ENCODE measurements around the gene GOSR2. TPM values are rescaled to one million over a fixed set of nuclear protein-coding genes. Genes with fewer than 3 reads are reported as not detected.
A peak's percentile ranks its signal among the peaks of the same experiment; 100 is the strongest.

Gene GOSR2
- total and polyA plus RNA-seq, 2 of the 13 experiments (the other 11 are each of a cell fraction or from before 2014, with no cell fraction given): 61.5 to 63.9 TPM

DNA sequence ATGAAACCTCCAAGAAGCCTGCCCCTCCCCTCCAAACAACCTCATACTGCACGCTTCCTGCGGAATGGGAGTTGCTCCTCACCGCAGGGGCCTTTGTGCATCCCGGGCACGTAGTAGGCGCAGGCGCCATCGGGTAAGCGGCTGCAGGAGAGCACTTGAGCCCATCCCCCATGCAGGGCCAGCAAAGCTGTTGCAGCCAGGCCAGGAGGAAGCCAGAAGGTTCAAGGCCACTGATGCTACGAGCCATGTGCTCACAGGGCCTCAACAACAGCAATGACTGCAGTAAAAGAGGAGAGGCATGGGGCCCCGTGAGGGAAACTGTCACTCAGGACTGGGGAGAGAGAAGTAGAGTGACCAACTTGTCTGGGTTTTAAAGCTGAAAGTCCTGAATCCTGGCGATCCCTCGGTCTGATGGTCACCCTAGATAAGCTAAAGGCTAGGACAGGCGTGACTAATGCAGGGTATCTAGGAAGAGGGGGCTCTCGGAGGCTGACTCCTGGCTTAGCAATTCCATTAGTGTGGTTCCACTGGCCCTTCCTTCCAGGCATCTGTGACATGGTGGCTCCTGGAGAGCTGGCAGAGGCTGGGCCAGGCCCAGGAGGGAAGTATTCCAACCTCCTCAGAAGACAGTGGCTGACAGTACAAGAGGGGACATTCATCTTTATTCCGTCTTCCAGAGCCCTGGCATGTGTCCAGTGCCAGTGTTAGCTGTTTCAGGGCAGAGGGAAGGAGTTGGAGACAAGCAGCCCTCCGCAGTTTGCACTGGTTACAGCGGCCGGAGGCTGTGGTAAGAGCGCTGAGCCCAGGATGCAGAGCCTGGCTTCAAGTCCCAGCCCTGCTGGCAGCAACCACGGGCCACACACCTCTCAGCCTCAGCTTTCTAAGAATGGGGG is 20.8 kb downstream of the GOSR2 start (continued):
- TF ChIP-seq, protein P1, sequence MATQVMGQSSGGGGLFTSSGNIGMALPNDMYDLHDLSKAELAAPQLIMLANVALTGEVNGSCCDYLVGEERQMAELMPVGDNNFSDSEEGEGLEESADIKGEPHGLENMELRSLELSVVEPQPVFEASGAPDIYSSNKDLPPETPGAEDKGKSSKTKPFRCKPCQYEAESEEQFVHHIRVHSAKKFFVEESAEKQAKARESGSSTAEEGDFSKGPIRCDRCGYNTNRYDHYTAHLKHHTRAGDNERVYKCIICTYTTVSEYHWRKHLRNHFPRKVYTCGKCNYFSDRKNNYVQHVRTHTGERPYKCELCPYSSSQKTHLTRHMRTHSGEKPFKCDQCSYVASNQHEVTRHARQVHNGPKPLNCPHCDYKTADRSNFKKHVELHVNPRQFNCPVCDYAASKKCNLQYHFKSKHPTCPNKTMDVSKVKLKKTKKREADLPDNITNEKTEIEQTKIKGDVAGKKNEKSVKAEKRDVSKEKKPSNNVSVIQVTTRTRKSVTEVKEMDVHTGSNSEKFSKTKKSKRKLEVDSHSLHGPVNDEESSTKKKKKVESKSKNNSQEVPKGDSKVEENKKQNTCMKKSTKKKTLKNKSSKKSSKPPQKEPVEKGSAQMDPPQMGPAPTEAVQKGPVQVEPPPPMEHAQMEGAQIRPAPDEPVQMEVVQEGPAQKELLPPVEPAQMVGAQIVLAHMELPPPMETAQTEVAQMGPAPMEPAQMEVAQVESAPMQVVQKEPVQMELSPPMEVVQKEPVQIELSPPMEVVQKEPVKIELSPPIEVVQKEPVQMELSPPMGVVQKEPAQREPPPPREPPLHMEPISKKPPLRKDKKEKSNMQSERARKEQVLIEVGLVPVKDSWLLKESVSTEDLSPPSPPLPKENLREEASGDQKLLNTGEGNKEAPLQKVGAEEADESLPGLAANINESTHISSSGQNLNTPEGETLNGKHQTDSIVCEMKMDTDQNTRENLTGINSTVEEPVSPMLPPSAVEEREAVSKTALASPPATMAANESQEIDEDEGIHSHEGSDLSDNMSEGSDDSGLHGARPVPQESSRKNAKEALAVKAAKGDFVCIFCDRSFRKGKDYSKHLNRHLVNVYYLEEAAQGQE (IDR thresholded peaks at IDR 0.05; ENCODE audit: borderline replicate concordance in 1 of 2, low read depth in 1 of 2, low read length in 2 of 2): peak in 1 of 2 experiments; percentile 79; a peak in 2 of 4 replicates
- TF ChIP-seq ONECUT2 (CRISPR knock-in tag; IDR thresholded peaks at IDR 0.05) (peak; percentile 56; the same call in 1 of the 2 replicates), HNF4G (IDR thresholded peaks at IDR 0.05; ENCODE audit: borderline replicate concordance, low read depth, low read length) (peak; percentile 76), HNF4G (CRISPR knock-in tag; IDR thresholded peaks at IDR 0.05; ENCODE audit: borderline replicate concordance, low read depth) (peak; percentile 90), GTF2F1 (IDR thresholded peaks at IDR 0.05; ENCODE audit: low read length) (no peak), FOXC1 (CRISPR knock-in tag; IDR thresholded peaks at IDR 0.05; ENCODE audit: borderline replicate concordance) (peak; percentile 93), TAF15 (IDR thresholded peaks at IDR 0.05; ENCODE audit: low read depth, low read length, poor library complexity, severe bottlenecking) (no peak), PRDM4 (CRISPR knock-in tag; IDR thresholded peaks at IDR 0.05; ENCODE audit: borderline replicate concordance) (peak; percentile 89; the same call in 1 of the 2 replicates), STAT5B (CRISPR knock-in tag; IDR thresholded peaks at IDR 0.05) (no peak), HDAC1 (CRISPR knock-in tag; IDR thresholded peaks at IDR 0.05) (peak; percentile 96), ZNF20 (CRISPR knock-in tag; IDR thresholded peaks at IDR 0.05) (no peak), TRAFD1 (CRISPR knock-in tag; IDR thresholded peaks at IDR 0.05; ENCODE audit: borderline replicate concordance) (no peak)
- TF ChIP-seq, protein P2, sequence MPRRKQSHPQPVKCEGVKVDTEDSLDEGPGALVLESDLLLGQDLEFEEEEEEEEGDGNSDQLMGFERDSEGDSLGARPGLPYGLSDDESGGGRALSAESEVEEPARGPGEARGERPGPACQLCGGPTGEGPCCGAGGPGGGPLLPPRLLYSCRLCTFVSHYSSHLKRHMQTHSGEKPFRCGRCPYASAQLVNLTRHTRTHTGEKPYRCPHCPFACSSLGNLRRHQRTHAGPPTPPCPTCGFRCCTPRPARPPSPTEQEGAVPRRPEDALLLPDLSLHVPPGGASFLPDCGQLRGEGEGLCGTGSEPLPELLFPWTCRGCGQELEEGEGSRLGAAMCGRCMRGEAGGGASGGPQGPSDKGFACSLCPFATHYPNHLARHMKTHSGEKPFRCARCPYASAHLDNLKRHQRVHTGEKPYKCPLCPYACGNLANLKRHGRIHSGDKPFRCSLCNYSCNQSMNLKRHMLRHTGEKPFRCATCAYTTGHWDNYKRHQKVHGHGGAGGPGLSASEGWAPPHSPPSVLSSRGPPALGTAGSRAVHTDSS (CRISPR knock-in tag; conservative IDR thresholded peaks at IDR 0.05): no peak
- TF ChIP-seq, protein P3, sequence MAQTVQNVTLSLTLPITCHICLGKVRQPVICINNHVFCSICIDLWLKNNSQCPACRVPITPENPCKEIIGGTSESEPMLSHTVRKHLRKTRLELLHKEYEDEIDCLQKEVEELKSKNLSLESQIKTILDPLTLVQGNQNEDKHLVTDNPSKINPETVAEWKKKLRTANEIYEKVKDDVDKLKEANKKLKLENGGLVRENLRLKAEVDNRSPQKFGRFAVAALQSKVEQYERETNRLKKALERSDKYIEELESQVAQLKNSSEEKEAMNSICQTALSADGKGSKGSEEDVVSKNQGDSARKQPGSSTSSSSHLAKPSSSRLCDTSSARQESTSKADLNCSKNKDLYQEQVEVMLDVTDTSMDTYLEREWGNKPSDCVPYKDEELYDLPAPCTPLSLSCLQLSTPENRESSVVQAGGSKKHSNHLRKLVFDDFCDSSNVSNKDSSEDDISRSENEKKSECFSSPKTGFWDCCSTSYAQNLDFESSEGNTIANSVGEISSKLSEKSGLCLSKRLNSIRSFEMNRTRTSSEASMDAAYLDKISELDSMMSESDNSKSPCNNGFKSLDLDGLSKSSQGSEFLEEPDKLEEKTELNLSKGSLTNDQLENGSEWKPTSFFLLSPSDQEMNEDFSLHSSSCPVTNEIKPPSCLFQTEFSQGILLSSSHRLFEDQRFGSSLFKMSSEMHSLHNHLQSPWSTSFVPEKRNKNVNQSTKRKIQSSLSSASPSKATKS (CRISPR knock-in tag; IDR thresholded peaks at IDR 0.05): no peak

Measured in HepG2 (cell line).